SKM-1 treated with dmso at 0.1 percent for 144 hours (cell line): ENCODE measurements around the gene TRIM33.

Experiments used
- DNase-seq: peaks from one replicate; lab custom pipeline; 2025; ENCODE audit not compliant: unreplicated experiment; lab: John Stamatoyannopoulos, UW

The TRIM33 gene

DNA sequence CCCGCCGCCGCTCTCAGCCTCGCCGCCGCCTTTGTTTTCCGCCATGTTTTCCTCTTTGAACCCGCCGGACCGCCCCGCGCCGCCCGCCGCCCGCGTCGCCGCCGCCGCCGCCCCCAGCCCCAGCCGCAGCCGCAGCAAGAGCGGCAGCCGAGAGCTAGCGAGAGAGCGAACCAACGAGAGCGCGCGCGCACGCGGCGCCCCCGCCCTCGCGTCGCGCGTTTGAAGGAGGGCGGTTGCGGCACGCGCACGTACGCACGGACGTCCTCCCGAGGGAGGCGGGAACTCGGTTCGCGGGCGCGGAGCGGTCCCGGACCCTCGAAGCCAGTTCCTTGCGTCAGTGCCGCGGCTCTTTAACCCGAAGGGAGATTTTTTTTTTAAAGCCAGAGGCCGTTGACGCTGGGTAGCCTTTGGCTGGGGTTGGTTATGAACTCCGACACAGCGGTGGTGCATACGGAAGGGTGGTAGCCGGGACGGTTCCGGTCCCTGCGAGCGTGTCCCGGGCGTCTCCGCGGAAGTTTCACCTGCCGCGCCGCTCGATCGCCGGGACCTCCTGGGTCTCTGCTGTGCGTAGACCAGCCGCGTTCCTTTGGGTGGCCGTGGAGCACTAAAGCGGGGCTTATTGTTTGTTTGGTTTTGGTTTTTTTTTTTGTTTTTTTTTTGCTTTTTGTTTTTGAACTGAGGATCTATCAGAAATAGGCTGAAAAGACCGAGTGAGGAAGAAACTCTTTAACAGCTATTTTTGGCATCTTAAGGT, at the start of gene TRIM33:
Gene TRIM33 (minus strand): TSS at position 172 of the 754 bp plus-strand sequence. CDS start 127 bp downstream, at position 45.
- peak; percentile 89 for DNase-seq

DNA sequence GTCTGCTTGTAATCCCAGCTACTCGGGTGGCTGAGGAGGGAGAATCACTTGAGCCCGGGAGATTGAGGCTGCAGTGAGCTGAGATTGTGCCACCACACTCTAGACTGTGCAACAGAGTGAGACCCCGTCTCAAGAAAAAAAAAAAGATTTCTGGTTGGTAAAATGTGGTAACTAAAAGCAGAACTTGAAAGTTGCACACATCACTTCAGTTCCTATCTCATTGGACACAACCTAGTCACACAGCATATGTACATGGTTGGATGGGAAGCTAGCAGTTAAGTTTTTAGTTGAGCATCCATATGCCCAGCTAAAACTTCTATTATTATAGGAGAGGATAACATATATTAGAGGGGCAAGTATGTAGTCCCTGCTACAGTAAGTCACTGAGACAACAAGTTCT, 48.4 kb upstream of the TRIM33 start:
- peak; percentile 45 for DNase-seq

DNA sequence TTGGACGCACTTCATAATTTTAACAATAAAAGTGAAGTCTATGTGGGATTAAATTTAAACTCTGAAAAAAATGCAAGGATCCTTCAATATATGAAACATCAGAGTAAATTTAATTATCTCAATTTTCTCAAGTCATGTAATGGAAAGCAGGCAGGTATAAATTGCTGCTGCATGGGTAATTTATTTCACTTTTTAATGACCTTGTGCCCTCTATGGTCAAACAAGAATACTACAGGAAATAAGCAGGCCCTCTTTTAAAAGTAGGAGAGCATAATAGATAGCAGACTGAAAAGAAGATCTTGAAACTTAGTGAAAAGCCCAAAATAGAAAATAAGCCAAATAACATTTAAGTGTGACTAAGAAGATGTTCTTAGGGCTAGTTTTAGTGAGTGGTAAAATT, 47.5 kb upstream of the TRIM33 start:
- DNase-seq, result peak; percentile 17

DNA sequence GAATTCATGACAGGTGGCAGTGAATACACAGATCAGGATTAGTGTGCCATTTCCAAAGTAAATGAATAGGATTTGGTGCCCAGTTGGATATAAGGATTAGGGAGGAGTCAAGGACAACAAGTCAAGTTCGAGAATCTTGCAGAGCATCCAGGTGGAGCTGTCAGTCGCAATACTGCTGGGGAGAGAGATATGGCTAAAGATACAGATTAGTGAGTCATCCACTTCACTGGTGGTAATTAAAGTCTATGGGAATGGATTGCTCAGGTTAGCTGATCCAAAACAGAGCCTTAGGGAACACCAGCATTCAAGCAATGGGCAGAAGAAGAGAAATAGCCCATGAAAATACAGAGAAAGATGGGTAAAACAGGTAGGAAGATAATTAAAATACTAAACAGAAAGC, 43.6 kb upstream of the TRIM33 start:
- DNase-seq, result no peak

DNA sequence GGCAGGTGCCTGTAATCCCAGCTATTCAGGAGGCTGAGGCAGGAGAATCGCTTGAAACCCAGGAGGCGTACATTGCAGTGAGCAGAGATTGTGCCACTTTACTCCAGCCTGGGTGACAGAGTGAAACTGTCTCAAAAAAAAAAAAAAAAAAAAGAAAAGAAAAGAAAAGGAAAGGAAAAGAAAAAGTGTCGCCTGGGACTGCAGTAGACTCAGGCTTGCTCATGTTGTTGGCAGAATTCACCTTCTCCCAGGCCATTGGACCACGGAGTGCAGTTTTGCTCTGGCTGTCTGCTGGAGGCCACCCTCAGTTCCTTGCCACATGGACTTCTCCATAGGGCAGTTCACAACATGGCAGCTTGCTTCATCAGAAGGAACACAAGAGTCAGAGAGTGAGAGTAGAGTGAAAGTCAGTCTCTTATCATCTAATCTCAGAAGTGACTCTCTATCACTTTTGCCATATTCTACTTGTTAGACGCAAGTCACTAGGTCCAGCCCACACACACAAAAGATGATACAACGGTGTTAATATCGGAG, 41.2 kb upstream of the TRIM33 start:
- no peak for DNase-seq

DNA sequence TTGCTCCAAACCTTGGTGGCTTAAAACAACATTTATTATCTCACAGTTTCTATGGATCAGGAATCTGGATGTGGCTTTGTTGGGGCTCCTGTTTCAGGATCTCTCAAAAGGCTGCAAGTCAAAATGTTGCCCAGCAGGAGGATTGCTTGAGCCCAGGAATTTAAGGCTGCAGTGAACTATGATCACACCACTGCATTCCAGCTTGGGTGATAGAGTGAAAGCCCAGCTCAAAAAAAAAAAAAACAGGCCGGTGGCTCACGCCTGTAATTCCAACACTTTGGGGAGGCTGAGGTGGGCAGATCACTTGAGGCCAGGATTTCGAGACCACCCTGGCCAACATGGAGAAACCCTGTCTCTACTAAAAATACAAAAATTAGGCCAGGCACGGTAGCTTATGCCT, 40.4 kb upstream of the TRIM33 start:
- no peak for DNase-seq

DNA sequence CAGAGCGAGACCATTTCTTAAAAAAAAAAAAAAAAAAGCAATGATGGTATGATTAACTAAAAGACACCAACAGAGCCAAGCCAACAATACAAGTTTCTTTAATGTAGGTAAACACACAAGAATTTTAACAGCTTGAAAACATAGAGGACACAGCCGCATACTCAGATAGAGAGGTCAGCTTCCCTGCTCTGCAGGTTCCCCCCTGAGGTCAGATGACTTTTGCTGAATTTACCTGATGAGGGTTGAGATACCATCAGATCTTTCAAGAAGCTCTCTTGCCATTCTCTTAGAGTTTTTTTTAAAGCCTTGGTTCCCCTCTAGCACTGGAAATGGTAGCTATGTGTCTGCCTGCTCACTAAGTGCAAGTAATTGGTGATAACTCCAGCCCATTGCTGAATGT, 39.3 kb upstream of the TRIM33 start:
- DNase-seq, result no peak

DNA sequence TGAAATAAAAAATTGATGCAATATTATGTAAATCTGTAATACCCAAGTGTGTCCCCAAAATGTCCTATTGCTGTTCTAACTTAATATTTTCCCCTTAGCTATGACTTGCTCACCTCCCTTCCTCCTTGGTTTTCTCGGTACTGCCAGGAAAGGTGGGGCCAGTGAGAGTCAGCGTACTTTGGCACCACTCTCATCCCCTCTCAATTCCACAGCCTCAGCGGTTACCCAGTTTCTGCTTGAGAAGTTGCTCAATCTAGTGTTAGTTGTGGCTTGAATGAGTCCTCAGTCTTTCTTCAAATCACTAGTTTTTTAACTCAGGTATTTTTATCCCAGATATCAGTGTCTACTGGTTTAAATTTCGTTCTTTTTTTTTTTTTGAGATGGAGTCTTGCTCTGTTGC, 38.1 kb upstream of the TRIM33 start:
- peak; percentile 18 for DNase-seq

DNA sequence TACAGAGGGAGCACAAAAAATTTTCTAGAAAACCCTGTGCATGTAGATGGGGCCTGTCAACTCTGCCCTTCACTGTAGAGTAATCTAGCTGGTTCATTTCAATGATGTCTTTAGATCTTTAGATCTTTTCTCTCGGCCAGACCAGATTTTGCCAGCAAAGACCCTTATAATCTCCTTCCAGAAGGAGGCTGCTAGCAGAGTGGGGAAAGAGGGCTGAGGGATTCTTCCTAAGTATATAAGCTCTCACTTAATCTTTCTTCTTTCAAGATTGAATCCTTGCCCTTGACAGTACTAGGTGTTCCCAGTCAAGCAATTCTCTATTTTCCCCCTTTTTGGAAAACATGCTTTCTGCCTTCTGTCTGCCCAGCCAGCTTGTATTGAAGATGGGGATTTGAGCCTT, 36.1 kb upstream of the TRIM33 start:
- DNase-seq, result no peak

DNA sequence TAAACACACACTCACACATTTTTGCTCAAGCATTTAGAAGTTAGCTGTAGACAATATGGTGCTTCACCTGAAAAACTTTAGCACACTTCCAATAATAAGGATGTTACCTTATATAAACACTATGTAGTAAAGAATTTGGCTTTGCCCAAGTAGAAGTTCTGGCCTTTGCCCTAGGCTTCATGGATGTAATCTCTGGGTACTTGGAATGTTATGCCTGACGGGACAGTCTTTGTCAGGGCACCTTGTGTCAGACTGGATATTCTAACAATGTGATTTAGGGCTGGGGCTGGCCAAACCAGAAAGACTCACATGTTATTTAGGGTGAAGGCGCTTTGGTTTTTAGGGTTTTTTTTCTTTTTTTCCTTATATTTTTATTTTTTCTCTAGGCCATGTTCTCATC, 34.8 kb upstream of the TRIM33 start:
- DNase-seq, result no peak

DNA sequence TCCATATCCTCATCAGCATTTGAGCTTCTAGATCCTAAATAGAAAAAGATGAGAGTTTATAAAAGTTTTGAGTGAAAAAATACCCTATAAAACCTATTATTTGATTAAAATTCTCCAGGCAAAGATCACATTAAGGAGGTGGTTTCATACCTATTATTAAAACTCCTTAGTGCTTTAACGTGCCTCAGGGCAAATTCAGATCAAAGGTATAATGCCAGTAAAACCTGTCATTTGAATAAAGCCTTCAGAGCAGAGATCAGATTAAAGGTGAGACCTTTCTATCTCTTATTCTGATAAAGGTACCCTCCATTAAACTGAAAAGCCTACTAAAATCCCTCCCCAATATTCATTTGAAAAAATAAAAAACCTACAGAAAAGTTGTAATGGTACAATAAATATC, 34.3 kb upstream of the TRIM33 start:
- no peak for DNase-seq

DNA sequence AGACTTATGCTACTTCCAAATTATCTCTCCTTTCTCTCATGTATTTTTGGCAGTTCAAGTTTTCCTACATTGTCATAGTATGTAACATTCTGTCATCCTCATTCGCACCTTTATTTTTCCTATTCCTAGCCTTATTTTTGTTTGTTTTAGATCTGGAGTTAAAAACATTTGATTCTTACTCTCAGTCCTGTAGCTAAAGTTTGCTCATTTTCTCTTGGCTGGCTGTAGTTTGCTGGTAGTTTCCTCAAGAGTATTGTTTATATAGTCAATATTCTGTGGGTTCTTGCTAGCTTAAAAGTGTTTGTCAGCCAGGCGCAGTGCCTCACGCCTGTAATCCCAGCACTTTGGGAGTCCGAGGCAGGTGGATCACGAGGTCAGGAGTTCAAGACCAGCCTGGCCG, 29.8 kb upstream of the TRIM33 start:
- DNase-seq, result no peak

DNA sequence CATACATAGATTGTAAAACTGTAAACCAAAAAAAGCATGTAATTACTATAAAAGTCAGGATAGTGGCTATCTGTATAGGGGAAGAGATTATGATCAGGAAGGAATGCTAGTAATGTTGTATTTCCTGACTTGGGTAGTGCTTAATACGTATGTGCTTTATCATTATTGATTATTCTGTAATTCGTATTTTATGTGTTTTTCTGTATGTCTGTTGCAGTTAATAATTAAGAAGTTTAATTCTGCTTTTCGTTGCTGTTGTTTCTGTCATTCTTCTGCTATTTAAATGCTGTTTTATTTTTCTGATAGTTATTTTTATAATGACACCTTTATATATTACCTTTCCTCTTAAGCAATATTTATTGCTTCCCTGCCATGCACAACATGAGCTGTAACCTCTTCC, 29.3 kb upstream of the TRIM33 start:
- DNase-seq, result no peak

DNA sequence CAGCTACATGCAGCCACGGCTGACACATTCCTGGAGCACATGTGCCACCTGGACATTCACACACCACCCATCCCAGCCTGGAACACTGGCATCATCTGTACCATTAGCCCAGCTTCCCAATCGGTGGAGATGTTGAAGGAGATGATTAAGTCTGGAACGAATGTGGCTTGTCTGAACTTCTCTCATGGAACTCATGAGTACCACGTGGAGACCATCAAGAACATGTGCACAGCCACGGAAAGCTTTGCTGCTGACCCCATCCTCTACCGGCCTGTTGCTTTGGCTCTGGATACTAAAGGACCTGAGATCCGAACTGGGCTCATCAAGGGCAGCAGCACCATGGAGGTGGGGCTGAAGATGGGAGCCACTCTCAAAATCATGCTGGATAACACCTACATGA, 25.0 kb upstream of the TRIM33 start:
- no peak for DNase-seq

DNA sequence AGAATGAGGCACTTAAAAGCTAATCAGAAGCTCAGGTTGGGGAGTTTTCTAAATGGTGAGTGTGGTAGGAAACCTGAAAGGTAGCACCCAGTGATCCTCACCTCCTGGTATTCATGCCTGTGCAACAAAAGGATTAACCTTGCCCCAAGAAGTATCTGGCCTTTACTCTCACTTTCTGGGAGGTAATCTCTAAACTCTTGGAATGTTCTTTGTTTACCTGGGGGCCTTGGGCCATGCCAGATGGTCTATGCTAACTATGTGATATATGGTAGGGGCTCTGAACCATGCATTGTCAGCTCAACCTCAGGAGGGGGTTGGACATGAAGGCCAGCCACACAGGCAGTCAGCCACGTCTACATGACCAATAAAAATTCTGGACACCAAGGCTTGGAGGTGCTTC, 24.4 kb upstream of the TRIM33 start:
- no peak for DNase-seq

DNA sequence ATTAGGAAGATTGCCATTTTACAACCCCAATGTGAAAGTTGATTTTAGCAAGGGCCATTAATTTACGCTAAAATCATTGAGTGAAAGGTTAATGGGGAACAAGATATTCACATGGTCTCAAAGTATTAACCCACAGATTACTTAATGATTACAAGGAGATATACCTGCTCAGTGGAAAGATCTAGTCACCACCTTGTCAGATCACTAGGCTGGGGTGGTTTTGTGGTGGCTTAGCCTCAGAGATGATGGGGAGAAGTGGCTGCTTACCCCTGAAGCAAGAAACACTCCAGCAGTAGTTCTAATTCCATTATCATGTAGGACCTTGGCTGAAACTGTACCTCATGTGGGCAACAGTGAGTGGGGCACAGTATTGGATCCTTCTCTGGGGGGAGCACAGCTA, 20.1 kb upstream of the TRIM33 start:
- DNase-seq, result no peak

DNA sequence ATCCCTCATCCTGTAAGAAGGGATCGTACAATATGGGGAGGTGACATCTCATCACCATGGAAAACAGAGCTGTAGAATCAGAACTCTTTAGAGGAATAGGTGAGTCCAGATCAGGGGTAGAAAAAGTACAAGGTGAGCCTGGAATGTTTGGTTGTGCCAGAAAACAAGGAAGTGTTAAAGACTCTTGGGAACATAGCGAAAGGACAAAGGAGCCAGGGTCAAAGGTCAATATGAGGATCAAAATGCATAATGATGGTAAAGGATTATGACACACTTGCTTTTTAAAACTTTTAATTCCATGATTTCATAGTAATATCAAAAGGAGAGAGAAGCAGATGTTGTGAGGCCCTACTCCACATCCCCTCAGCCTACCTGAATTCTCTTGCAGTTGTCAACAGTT, 19.2 kb upstream of the TRIM33 start:
- DNase-seq, result no peak

DNA sequence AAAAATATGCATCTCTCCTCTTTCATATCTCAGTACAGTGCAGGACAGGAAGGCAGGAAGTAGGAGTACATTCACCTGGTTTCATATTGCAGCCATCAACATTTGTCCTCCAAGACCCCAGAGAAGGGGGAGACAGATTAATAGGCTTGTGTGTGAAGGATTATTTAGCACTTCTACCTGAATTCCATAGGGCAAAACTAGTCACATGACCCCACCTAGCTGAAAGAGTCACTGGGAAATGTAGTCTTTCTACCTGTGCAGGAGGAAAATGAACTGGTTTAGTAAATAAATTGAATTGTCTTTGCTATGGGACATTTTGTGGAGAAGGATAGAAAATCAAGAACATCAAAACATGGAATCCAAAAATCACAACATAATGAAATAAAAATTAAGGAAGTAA, 13.9 kb upstream of the TRIM33 start:
- DNase-seq, result no peak

DNA sequence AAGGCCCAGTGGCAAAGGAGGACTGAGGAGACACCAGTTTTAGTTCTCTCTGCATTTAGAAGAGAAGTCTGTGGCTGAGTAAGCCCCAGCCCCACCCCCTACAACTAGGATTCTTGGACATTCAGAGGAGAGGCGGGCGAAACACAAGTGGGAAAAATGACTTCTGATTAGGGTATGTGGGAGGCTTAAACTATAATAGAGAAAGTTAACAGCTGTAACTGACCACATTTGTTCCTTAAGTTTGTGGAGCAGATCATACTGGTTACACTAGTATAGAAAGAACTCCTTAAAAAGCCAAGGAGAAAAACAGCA, 11.2 kb upstream of the TRIM33 start:
- DNase-seq, result no peak

DNA sequence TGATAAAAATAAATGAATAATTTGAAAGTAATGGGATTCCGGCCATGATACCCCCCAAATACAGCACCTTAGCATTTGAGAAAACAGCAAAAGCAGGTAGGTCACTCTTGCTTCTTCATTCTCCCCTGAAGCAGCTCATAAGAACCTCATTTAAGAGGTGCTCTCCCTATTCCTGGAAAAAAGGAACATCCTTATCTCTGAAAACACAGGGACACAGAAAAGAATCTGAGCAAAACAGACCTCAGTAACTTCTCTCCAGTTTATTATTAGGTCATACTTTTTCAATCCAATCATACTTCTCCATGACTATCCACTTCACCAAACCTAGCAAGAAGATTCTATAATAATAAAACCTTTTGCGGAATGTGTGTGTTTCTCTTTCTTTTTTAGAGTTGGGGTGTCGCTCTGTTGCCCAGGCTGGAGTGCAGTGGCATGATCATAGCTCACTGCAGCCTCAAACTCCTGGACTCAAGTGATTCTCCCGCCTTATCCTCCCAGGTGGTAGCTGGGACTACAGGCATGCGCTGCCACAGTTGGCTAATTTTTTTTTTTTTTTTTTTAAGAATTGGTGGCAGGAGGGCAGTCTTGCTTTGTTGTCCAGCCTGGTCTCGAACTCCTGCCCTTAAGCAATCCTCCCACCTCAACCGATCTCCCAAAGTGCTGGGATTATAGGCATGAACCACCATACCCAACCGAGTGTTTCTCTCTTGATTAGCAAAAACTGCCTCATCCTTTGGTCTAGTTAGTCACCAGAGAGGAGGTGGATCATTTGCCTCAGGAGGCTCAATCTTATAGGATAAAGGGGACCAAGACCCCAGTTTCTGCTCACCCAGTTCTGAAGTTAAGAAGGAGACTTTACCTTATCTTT, 10.6 kb upstream of the TRIM33 start:
- no peak for DNase-seq

DNA sequence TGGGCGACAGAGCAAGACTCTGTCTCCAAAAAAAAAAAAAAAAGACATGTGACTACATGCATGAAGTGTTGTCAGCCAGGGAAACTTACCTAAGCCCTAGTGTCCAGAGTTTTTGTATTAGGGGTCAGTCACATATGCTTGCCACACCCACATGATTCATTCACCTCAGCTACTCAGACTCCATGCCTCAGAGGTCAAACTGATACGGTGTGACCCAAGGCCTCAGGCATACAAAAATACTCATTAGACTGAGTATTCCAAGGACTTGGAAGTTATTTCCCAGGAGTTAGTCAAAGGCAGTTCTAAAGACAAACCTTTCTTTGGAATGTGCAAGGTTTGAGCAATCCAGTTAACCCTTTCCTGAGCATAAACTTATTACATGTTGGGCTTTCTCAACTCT, 6.3 kb upstream of the TRIM33 start:
- DNase-seq, result no peak

DNA sequence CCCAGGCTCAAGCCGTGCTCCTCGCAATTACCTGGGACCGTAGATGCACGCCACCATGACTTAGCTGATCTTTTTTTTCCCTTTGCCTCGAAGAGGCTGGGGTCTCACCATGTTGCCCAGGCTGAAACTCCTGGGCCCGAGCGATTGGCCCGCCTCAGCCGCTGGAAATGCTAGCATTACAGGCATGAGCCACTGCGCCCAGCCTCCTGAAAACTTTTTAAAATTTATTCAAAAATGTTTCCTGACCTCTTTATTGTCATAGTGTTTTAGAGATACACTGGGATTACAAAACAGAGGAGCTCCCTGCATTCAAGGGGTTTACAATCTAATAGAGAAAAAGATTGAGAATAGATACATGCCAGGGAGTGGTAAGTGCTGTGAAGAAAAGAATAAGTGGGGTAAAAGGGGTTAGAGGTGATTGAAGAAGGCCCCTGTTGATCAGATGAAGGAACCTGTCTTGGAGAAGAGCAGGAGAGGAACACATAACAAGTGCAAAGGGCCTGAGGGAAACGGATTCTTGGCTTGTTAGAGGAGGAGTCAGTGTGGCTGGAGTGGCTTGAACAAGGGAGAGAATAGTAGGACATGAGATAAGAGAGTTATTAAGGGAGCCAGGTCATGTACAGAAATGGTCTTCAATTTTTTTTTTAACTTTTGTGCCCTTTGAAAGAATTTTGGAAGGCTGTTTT, 1.7 kb upstream of the TRIM33 start:
- DNase-seq, result no peak
